AG04449 (cell line): ENCODE measurements around the gene RSPH1.

ENCODE experiments used
- CTCF ChIA-PET: fragments of 350-600 bp; formaldehyde crosslinking; extraction: SDS; loops from one replicate; lab custom pipeline; 2021; ENCODE audit warnings: antibody characterized with exemption; lab: Yijun Ruan, JAX
- POLR2A ChIA-PET: fragments of 400-600, 350-600 bp; formaldehyde crosslinking; extraction: SDS; loops from one replicate; lab custom pipeline; 2020; ENCODE audit warnings: antibody characterized with exemption, inconsistent platforms; lab: Yijun Ruan, JAX
- DNase-seq: peaks from one replicate; pipeline ENCODE4 v3.0.0-alpha.2; 2010; ENCODE audit warnings: low read depth, low spot score
- H3K4me3 ChIP-seq: 2 replicates; pipeline ENCODE4 v1.5.1; 2011; ENCODE audit warnings: low read depth, mild to moderate bottlenecking, control low read depth, low read length
- CTCF ChIP-seq: IDR thresholded peaks from one replicate; pipeline ENCODE4 v1.5.1; 2011; ENCODE audit warnings: mild to moderate bottlenecking, moderate library complexity, low read length, control low read depth, inconsistent platforms; ENCODE audit not compliant: insufficient read depth; ENCODE audit errors: missing control alignments

RSPH1 gene

GRCh38 chr21:42469272-42469671 lies 26.8 kb downstream of the RSPH1 start:
- DNase-seq = no peak
- H3K4me3 ChIP-seq = no peak overlapping the region
- POLR2A ChIA-PET = no interaction called here

GRCh38 chr21:42468491-42469131 lies 27.4 kb downstream of the RSPH1 start:
- no peak for DNase-seq
- TF ChIP-seq CTCF = no peak
- ChIA-PET POLR2A (no interaction called here), CTCF (no interaction called here)
- H3K4me3 ChIP-seq = no peak overlapping the region

More at GRCh38 chr21:42469272-42469671, 26.8 kb downstream of the RSPH1 start:
- CTCF ChIA-PET = no interaction called here
- no peak for TF ChIP-seq CTCF

DNA sequence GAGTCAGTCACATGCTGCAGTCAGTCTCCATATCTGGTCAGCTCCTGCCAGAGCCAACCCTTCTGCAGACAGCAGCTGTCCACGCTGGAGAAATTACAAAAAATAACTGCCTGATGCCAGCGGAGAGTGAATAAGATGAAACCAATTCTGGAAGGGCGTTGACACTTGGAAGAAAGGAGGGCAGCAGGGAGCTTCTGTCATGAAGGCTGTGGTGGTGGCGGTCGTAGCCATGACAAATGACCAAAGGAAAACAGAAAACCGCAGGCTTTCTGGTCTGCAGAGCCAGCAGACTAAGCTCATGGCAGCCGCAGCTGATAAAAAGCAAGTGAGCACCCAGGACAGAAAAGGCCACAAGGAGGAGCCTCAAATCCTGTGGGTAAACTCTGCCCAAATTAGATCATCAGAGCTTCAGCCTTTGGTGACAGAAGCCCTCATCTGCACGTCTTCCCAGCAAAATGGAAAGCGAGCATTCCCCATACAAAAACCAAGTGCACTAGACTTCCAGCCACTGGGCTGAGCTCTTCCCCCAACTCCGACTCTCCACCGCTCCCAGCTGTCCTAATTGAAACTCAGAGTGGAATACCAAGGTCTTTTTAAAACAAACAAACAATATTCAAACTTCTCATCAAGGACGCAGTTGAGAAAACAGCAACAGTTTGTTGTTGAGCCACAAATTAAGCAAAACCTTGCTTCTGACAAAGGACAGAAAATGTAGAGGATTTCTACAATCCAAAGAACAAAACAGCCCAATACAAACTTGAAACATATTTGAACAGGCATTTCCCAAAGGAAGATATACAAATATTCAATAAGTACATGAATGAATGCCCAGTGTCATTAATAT lies 28.7 kb downstream of the RSPH1 start:
- no peak for TF ChIP-seq CTCF
- ChIA-PET CTCF (no interaction called here), POLR2A (no interaction called here)
- no peak overlapping the region for H3K4me3 ChIP-seq
- DNase-seq = no peak

GRCh38 chr21:42466700-42467099 lies 29.3 kb downstream of the RSPH1 start:
- no peak for TF ChIP-seq CTCF
- no peak for DNase-seq
- no peak overlapping the region for H3K4me3 ChIP-seq
- ChIA-PET CTCF (no interaction called here), POLR2A (no interaction called here)

GRCh38 chr21:42465803-42466127 lies 30.3 kb downstream of the RSPH1 start:
- DNase-seq = no peak
- ChIA-PET POLR2A (no interaction called here), CTCF (no interaction called here)
- no peak overlapping the region for H3K4me3 ChIP-seq
- TF ChIP-seq CTCF = no peak

- POLR2A ChIA-PET = no interaction called here
Measured at GRCh38 chr21:42465008-42465802, 30.8 kb downstream of the RSPH1 start.

More at GRCh38 chr21:42465008-42465802, 30.8 kb downstream of the RSPH1 start:
- no peak overlapping the region for H3K4me3 ChIP-seq
- no peak for TF ChIP-seq CTCF
- CTCF ChIA-PET = no interaction called here
- no peak for DNase-seq
